Dedifferentiated amniotic fluid mesenchymal stem cell (primary cell): Measurements from ENCODE around the gene C3orf70.

Experiments
- DNase-seq: peaks from one replicate; pipeline ENCODE4 v3.0.0-alpha.2; 2016; ENCODE audit errors: extremely low spot score

The C3orf70 gene

DNA sequence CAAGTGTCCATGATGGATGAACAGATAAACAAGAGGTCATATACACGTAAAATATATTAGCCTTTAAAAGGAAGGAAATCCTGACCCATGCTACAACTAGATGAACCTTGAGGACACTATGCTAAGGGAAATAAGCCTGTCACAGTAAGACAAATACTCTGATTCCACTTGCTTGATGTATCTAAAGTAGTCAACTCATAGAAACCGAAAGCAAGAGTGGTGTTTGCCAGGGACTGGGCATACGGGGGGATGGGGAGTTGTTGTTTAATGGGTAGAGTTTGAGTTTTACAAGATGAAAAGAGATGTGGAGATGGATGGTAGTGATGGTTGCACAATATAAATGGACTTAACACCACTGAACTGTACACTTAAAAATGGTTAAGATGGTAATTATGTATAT lies 65.4 kb downstream of the C3orf70 start:
- DNase-seq = no peak

DNA sequence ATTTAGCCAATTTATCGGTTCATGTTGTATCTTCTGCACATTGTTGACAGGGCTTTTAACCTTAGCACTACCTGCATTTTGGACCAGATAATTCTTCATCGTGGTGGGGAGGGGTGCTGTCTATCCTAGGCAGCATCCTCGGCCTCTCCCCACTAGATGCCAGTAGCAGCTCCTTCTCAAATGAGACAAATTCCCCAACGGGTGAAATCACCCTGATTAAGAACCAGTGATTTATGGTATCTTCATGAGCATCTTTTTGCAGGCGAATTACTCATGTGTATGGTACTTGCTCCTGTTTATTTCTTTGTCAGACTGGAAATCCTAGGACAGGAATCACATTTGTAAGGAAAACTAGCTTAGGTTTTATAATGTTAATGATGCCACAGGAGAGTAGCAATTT lies 68.0 kb downstream of the C3orf70 start:
- no peak for DNase-seq

DNA sequence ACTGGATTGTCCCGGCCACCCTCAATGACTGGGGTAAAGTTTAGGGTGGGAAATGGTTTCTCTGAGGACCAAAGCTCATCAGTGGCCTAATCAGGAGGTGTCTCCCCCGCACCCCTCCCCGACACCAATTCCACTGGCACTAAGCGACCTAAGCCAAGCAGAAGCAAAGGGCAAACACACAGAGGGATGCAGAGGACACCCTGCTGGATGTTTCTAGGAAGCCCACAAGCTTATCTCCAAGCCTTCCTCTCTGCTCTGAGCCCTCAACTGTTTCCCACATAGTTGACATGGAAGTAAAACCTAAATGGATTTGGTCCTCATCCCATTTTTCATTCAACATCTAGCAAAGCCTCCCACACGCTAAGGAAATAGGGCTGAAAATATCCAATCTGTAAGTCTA lies 68.5 kb downstream of the C3orf70 start:
- DNase-seq = no peak

DNA sequence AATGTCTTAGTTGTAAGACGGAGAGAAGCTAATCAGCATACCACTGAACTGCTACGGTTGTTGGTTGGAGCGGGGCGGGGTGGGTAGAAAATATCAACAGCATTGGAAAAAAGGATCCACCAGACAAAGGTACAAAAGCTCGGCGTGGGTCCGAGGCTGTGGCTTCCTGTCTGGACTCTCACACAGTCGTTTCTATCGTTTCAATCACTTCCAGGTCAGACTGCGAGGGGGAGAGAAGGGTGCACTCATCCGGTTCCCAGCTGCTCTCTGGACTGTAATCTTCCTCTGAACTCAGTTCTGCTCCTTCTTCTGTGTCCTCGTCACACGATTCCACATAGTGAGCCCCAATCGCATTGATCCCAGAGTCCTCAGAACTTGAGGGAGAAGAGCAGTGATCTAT lies 70.0 kb downstream of the C3orf70 start:
- DNase-seq = no peak

DNA sequence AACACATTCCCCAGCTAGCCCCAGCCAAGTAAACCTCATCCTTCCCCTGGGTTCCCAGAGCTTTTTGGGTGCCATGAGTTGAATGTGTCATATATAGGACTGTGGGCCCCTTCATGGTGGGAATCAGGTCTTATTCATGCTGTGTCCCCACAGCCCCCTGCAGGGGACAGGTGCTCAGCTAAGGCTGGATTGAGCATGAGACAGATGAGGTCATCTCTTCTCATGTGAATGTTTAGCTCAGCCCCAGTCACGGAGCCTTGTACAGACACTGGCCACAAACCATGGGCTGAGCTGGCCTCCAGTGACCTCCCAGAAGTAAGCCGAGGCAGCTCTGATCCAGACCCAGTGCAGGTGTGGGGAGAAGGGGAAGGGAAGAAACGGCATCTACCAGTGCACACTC lies 70.7 kb downstream of the C3orf70 start:
- no peak for DNase-seq

DNA sequence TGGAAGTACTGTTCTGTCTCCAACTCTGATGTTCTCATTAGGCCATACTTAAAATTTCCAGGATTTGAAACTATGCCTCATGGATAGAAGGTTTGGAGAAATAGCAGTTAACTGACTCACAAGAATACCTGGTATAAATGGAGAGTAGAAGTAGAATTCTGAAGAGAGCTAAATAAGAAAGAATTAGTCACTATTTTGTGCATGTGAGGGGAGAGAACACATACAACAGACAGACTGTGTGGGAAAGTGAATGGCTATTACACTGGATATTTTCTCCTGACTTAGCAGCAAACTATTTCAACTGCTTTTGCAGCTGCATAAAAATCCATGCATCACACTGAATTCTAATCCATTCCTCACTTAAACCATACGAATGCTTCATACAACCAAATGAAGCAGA lies 71.3 kb downstream of the C3orf70 start:
- DNase-seq = no peak

DNA sequence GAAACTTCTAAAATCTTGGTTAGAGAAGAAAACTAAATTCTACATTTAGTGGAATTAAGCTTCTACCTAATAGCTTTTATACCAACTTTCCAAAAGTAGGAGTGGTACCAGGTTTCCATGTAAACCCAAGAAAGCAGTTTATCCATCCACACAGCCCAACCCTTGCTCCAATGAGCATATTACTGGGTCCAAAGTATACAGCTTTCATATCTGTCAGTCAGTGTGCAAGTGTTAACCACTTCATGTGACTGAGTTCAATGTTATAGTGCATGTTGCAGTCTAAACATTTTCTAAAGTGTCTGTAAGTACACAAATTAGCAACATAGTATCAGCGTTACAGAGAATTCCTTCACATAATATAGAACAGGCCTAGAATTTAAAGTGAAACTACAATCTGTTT lies 73.2 kb downstream of the C3orf70 start:
- no peak for DNase-seq

DNA sequence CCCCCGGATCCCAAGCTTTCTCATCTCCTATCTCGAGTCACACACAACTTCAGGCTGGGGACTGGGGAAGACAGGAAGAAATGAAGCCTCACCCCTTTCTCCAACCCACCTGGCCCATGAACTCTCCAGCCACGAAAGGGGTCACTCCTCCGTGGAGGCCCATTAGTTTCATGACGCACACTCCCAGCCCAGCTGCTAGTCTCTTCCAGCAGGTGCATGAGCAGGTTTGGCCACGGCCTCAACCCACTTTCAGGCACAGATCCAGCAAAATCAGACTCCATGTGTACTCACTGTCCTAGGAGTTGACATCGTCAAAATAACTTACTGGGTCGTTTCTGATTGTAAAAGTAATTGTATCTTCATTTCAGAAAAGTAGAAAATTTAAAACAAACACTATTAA lies 76.6 kb downstream of the C3orf70 start:
- no peak for DNase-seq

DNA sequence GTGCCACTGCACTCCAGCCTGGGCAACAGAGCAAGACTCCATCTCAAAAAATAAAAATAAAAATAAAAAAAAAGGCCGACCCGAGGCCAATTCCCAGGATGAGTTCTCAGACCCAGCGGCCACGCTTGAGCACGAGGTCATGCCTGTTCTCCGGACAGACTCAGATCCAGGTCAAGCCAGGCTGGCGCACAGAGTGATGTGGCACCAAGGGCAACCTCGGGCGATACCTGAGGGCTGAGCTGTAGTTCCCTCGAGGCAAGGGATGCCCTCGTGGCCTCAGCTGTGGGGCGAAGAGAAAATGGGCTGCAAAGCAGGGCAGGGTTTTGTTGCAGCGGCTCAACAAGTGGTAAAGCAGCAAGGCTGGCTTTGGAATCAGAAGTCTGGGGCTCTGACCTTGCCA lies 77.3 kb downstream of the C3orf70 start:
- DNase-seq = no peak

DNA sequence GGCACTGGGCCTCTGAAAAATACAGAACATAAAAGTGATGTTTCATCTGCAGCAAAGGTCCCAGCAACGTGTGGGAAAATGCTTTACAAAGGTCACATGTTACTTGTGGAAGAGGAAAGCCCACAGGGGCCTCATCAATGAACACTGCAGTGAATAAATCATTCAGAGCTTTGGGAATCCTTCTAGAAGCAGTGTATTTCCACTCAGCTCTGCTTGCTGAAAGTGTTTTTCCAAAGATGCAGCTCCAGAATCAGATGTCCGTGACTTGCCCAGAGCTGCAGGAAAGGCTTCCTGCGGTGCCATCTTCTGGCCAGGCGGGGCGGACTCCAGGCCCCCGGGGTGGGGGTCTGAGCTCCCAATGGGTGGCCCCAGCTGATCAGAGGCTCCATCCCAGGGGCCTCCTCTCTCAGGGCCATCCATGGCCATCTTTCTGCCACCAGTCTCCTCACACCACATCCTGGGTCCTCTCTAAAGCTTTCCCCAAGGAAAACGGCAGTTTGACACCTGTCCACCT lies 81.5 kb downstream of the C3orf70 start:
- DNase-seq = no peak

DNA sequence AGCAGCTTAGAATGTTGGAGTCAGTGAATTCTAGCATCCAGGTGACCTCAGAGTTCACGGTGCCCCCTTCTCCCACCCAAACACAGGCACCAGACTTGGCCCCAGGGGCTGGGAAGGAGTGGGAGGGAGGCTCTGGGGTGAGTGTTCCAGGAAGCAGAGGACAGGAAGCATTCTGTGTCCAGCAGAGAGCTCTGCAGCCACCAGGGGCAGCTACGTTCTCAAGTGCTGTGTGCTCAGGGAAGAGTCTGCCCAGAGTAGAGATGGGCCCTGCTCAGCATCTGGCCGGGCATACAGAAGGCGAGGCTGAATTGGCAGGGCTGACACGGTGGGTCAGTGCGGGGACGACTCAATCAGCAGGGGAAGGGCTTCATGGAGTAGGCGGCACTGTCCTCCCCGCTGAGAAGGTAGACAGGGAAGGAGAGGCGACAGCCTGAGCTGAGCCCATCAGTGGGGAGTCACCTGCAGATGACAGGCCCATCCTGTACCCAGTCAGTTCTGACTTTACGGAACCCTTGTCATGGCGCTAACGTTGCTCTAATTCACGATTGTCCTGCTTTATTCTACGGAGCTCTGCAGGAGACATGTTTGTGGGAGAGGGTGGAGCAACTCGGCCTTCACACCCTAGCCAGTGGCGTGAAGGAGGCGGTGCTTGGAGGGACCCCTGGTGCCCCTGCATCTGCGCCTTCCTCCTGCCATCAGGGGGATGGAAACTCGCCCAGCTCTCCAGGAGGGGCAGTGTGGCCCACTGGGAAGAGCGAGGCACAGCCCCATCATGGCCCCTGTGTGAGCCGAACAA lies 82.2 kb downstream of the C3orf70 start:
- no peak for DNase-seq

DNA sequence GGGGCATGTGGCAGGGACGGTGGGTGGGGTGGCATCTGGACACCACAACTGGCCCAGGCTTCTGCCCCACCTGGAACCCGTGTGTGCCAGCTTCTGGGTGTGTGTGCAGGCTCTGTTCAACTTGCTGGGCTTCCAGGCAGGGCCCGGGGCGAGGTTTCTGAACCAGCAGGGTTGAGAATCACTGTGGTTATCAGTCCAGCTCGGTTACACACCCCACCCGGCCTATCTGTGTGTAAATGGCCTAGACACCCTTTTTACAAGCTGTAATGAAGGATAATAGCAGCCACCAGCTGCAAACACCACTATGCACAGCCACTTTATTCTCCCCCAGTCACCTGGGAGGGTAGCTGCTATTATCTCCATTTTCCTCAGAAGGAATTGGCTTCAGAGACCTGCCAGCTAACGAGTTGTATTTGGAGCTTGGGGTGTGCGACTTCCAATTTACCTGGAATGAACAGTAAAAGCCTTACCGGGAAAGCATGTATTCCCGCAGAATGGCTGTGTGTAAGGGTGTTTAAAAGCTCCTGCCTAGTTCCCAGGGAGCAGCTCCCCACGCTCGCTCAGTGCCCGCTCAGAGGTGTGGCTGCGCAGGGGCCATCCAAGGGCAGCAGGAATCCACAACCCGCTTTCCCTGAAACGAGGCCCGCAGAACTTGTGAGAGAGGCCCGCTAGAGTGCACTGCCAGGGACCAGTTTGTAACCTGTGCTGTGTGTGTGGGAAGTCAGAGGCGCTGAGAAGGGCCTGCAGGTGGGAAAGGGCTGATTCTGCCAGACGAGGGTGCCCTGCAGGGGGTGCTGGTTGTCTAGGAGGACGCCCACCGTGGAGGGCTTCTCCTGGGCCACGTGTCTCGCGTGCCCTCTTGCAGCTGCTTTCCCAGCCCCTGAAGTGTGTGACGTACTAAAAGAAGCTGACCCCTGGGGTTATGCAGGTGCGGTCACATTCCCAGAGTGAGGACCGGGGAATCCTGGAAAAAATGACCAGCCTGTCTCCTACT lies 83.5 kb downstream of the C3orf70 start:
- DNase-seq = no peak

DNA sequence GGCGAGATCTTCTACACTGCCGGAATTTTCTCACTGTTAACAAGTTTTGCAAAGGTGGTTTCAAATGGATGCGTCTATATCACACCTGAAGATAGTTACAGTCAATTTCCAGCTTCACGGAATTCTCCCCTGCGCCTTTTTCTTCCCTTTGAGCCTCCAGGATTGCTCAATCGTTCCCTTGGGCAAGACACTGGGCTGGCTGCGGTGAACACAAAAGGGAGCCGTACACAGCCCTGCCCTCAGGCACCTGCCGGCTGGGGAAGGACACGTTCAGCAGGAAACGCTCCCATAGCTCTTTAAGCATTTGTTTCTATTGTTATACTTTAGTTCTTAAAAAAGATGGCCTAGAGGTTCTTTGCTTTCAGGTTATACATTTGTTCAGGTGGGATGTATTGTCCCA lies 85.7 kb downstream of the C3orf70 start:
- no peak for DNase-seq

DNA sequence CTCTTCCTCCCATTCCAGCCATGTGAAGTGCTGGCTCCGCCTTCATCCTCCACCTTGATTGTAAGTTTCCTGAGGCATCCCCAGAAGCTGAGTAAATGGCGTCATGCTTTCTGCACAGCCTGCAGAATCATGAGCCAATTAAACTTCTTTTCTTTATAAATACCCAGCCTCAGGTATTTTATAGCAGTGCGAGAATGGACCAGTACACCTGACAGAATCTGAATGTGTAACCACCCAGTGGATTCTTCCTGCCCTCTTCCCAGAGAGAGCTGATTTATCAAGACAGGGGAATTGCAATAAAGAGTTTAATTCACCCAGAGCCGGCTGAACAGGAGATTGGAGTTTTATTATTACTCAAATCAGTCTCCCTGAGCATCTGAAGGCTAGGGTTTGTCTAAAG lies 86.6 kb downstream of the C3orf70 start:
- DNase-seq = no peak

DNA sequence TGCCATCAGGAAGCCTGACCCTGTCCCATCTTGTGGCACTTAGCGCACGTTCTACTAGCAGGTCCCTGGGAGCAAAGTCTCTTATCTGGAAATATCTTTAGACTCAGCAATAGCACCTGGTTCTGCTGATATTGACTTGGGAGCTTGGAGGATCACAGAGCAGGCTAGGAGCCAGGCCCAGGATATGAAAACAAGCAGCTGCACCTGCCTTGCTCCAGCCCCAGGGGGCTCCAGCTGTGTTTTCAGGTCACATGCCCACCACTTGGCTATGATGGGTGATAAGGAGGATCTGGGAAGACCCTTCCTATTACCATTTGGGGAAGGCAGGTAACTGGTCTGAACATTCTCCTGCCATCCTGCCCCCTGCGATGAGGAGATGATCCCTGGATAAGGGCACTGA lies 87.8 kb downstream of the C3orf70 start:
- DNase-seq = no peak

DNA sequence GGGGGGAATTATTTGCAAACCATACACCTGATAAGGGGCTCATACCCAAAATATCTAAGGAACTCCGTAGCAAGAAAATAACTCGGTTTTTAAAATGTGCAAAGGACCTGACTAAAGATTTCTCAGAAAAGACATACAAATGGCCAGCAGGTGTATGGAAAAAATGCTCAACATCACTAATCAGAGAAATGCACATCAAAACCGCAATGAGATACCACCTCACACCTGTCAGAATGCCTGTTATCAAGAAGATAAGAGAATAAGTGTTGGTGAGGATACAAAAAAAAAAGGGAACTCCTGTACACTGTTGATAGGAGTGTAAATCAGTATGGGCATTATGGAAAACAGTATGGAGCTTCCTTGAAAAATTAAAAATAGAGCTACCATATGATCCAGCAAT lies 89.4 kb downstream of the C3orf70 start:
- DNase-seq = no peak

DNA sequence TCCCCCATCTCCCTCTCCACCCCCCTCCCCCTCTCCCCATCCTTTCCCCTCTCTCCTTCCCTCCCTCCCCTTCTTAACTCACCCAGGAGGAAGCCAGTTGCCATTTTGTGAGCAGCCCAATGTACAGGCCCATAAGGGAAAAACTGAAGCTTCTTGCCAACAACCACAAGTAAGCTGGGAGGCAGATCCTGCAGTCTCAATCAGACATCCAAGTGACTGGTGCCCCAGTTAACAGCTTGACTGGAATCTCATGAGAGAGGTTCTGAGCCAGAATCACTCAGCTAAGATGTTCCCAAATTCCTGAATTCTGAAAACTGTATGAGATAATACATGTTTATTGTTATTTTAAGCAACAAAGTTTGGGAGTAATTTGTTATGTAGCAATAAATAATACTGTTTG lies 90.7 kb downstream of the C3orf70 start:
- DNase-seq = no peak

DNA sequence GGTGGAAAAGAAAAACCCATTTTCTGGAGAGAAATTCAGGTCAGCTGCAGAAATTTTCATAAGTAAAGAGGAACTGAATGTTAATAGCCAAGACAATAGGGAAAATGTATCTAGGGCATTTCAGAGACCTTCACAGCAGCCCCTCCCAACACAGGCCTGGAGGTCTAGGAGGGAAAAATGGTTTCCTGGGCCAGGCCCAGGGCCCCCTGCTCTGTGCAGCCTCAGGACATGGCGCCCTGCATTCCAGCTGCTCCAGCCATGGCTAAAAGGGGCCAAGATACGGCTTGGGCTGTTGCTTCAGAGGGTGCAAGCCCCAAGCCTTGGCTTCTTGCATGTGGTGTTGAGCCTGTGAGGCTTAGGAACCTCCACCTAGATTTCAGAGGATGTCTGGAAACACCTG lies 92.2 kb downstream of the C3orf70 start:
- DNase-seq = no peak

DNA sequence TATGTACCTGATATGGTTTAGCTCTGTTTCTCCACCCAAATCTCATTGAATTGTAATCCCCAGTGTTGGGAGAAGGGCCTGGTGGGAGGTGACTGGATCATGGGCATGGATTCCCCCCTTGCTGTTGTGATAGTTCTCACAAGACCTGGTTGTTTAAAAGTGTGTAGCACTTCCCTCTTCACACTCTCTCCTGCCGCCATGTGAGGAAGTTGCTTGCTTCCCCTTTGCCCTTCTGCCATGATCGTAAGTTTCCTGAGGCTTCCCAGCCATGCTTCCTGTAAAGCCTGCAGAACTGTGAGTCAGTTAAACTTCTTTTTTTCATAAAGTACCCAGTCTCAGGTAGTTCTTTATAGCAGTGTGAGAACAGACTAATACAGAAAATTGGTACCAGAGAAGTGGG lies 93.1 kb downstream of the C3orf70 start:
- DNase-seq = no peak

DNA sequence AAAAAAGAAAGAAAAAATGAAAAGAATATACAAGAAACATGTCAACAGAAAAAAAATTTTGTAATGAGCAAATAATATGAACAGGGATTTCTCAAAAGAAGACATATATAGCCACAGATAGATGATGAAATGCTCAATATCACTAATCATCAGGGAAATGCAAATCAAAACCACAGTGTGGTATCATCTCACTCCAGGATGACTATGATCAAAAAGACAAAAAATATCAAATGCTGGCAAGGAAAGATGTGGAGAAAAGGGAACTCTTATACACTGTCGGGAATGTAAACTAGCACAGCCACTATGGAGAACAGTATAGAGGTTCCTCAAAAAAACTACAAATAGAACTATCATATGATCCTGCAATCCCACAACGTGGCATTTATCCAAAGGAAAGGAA lies 94.1 kb downstream of the C3orf70 start:
- no peak for DNase-seq

DNA sequence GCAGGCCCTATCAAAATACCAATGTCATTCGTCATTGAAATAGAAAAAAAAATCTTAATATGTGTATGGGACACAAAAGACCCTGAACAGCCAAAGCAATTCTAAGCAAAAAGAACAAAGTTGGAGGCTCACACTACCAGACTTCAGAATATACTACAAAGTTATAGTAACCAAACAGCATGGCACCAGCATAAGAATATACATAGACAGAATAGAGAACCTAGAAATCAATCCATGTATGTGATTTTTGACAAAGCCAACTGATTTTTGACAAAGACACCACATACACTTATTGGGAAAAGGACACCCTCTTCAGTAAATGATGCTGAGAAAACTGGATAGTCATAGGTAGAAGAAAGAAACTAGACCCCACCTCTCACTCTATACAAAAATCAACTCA lies 95.0 kb downstream of the C3orf70 start:
- DNase-seq = no peak

DNA sequence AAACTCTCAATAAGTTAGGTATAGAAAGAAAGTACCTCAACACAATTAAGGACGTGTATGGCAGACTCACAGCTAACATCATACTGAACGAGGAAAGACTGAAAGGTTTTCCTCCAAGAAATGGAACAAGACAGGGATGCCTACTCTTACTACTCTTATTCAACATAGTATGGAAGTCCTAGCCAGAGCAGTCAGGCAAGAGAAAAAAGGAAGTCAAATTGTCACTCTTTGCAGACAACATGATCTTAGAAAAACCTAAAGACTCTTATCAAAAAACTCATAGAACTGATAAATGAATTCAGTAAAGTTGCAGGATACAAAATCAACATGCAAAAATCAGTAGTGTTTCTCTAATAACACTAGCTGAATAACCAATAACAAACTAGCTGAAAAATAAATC lies 96.0 kb downstream of the C3orf70 start:
- no peak for DNase-seq

DNA sequence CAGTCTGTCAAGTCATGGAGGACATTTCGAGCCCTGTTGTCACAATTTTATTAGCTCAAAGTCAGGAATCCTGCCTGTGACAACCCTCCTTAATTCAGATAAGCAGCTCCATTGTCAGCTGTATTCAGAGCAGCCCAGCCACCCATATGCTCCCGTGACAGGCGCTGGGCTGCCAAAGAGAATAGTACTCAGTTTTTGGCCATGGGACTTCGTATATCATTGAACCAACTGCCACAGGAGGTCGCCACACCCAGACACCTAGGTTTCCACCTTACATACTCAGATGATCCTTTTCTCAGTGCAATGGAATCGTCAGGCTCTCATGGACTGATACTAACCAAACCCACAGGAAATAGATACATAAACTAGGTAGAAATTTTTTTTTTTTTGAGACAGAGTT lies 100.2 kb downstream of the C3orf70 start:
- no peak for DNase-seq
